ENCODE measurements around the gene SLC30A3. TPM values are rescaled to one million over a fixed set of nuclear protein-coding genes. Genes with fewer than 3 reads are reported as not detected.

The SLC30A3 gene
- total and polyA plus RNA-seq, 10 of the 15 experiments (the other 5 are each of a cell fraction or from before 2014, with no cell fraction given), result 0.23 TPM; not detected in 9

GRCh38 chr2:27291865-27292264, 29.0 kb upstream of the SLC30A3 start:
- H3K36me3 ChIP-seq (ENCODE audit: control insufficient read depth in 2 of 2, insufficient read depth in 2 of 2, low read length in 1 of 2), result no peaks in the 10 kb centered on the region
- TF ChIP-seq HDAC2 (IDR thresholded peaks at IDR 0.05) (no peak), RAD21 (IDR thresholded peaks at IDR 0.05; ENCODE audit: insufficient read depth, low read depth, low read length) (0 out of 2 replicates have a peak, but pooled peaks have one; percentile 14)
- TF ChIP-seq, protein P1, sequence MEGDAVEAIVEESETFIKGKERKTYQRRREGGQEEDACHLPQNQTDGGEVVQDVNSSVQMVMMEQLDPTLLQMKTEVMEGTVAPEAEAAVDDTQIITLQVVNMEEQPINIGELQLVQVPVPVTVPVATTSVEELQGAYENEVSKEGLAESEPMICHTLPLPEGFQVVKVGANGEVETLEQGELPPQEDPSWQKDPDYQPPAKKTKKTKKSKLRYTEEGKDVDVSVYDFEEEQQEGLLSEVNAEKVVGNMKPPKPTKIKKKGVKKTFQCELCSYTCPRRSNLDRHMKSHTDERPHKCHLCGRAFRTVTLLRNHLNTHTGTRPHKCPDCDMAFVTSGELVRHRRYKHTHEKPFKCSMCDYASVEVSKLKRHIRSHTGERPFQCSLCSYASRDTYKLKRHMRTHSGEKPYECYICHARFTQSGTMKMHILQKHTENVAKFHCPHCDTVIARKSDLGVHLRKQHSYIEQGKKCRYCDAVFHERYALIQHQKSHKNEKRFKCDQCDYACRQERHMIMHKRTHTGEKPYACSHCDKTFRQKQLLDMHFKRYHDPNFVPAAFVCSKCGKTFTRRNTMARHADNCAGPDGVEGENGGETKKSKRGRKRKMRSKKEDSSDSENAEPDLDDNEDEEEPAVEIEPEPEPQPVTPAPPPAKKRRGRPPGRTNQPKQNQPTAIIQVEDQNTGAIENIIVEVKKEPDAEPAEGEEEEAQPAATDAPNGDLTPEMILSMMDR (IDR thresholded peaks at IDR 0.05 in 2 of 3, conservative IDR thresholded peaks at IDR 0.05 in 1 of 3; ENCODE audit: control insufficient read depth in 2 of 3, extremely low read depth in 1 of 3, insufficient read depth in 1 of 3, low read depth in 3 of 3, low read length in 3 of 3), result peak in 1 of 3 experiments; percentile 13; a peak in 1 of 6 replicates
- no peaks in the 10 kb centered on the region; a peak in 1 of 4 replicates for H3K27me3 ChIP-seq (replicated peaks in 1 of 2; ENCODE audit: control insufficient read depth in 2 of 2, insufficient read depth in 2 of 2, low read length in 1 of 2)
- no peak overlapping the region for H3K4me3 ChIP-seq
- SMC1A ChIA-PET (ENCODE audit: uncharacterized antibody, unreplicated experiment), result no interaction called here
- no peaks in the 10 kb centered on the region for H3K79me2 ChIP-seq (ENCODE audit: control insufficient read depth, insufficient read depth, low read length)
- no peak overlapping the region for H3K4me2 ChIP-seq (ENCODE audit: control insufficient read depth, insufficient read depth)
- intact Hi-C loops (cut with micrococcal nuclease; ENCODE audit: unreplicated experiment), result no loop called here
- no peak overlapping the region for H2AFZ ChIP-seq (ENCODE audit: control insufficient read depth, low read depth, low read length)
- no peak overlapping the region for H3K9ac ChIP-seq (ENCODE audit: control insufficient read depth, insufficient read depth, low read length)
- RAD21 ChIA-PET (ENCODE audit: unreplicated experiment), result interaction anchor here (2.0 kb wide), 1 partner anchor 11 kb away, joined by 8 read pairs; no protein-coding TSS in a partner anchor
- FAIRE-seq (no peak), DNase-seq (ENCODE audit: low read depth, low spot score) (no peak), ATAC-seq (peak; percentile 28; the same call in 1 of the 3 replicates)
- POLR2A ChIA-PET, result interaction anchor here (1.6 kb wide), 1 partner anchor 11 kb away, joined by 4 read pairs; no protein-coding TSS in a partner anchor
- no peaks in the 10 kb centered on the region for H3K9me3 ChIP-seq (replicated peaks; ENCODE audit: control insufficient read depth, insufficient read depth, low read length)
- CTCF ChIA-PET, result interaction anchor here (1.0 to 4.1 kb wide), 5 partner anchors 10 to 310 kb away, joined by 3 to 51 read pairs (median 16); partner anchors contain the start of gene TRIM54
- H3K27ac ChIP-seq (ENCODE audit: control insufficient read depth, insufficient read depth), result no peak overlapping the region
- BruUV-seq (replicated peaks), result no TSS peak
- no peaks in the 10 kb centered on the region for H4K20me1 ChIP-seq (ENCODE audit: control insufficient read depth, insufficient read depth)
- WGBS (ENCODE audit: insufficient coverage, insufficient replicate concordance, low lambda C conversion rate, missing lambda C conversion rate), result 47% methylated on average over 6 of the region's 6 CpGs
- H3K4me1 ChIP-seq (ENCODE audit: control insufficient read depth, insufficient read depth, low read length), result no peaks in the 10 kb centered on the region
- in situ Hi-C loops (cut with MboI), result no loop called here

- RAD21 ChIA-PET (ENCODE audit: unreplicated experiment), result no interaction called here
- Histone ChIP-seq H3K9me3 (replicated peaks; ENCODE audit: control insufficient read depth, insufficient read depth, low read length) (no peaks in the 10 kb centered on the region), H3K27ac (ENCODE audit: control insufficient read depth, insufficient read depth) (no peak overlapping the region), H3K4me1 (ENCODE audit: control insufficient read depth, insufficient read depth, low read length) (no peaks in the 10 kb centered on the region), H2AFZ (ENCODE audit: control insufficient read depth, low read depth, low read length) (no peak overlapping the region; the same call in 1 of the 2 replicates), H3K9ac (ENCODE audit: control insufficient read depth, insufficient read depth, low read length) (no peak overlapping the region), H3K36me3 (ENCODE audit: control insufficient read depth in 2 of 2, insufficient read depth in 2 of 2, low read length in 1 of 2) (no peaks in the 10 kb centered on the region), H4K20me1 (ENCODE audit: control insufficient read depth, insufficient read depth) (no peaks in the 10 kb centered on the region), H3K27me3 (replicated peaks in 1 of 2; ENCODE audit: control insufficient read depth in 2 of 2, insufficient read depth in 2 of 2, low read length in 1 of 2) (no peaks in the 10 kb centered on the region; a peak in 1 of 4 replicates), H3K4me3 (no peak overlapping the region), H3K79me2 (ENCODE audit: control insufficient read depth, insufficient read depth, low read length) (no peaks in the 10 kb centered on the region), H3K4me2 (ENCODE audit: control insufficient read depth, insufficient read depth) (no peak overlapping the region)
- POLR2A ChIA-PET, result no interaction called here
- CTCF ChIA-PET, result interaction anchor here (1.1 to 4.1 kb wide), 2 partner anchors 9 to 12 kb away, joined by 3 to 51 read pairs; no protein-coding TSS in a partner anchor
- WGBS (ENCODE audit: insufficient coverage, insufficient replicate concordance, low lambda C conversion rate, missing lambda C conversion rate), result 49% methylated on average over 5 of the region's 5 CpGs
- SMC1A ChIA-PET (ENCODE audit: uncharacterized antibody, unreplicated experiment), result interaction anchor here (1.1 kb wide), 1 partner anchor 11 kb away, joined by 4 read pairs; no protein-coding TSS in a partner anchor
- ATAC-seq, result no peak
- no TSS peak for BruUV-seq (replicated peaks)
- FAIRE-seq, result no peak
- intact Hi-C loops (cut with micrococcal nuclease; ENCODE audit: unreplicated experiment) (no loop called here), in situ Hi-C loops (cut with MboI) (no loop called here)
- no peak for TF ChIP-seq JUND (IDR thresholded peaks at IDR 0.05; ENCODE audit: low read depth, low read length)
- no peak for TF ChIP-seq POU2F2 (IDR thresholded peaks at IDR 0.05; ENCODE audit: borderline replicate concordance, low read depth, low read length)
- no peak for TF ChIP-seq SMARCA5 (IDR thresholded peaks at IDR 0.05)
- no peak for TF ChIP-seq DPF2 (IDR thresholded peaks at IDR 0.05)
- TF ChIP-seq NR2F1 (conservative IDR thresholded peaks at IDR 0.05), result no peak
- TF ChIP-seq, protein P2, sequence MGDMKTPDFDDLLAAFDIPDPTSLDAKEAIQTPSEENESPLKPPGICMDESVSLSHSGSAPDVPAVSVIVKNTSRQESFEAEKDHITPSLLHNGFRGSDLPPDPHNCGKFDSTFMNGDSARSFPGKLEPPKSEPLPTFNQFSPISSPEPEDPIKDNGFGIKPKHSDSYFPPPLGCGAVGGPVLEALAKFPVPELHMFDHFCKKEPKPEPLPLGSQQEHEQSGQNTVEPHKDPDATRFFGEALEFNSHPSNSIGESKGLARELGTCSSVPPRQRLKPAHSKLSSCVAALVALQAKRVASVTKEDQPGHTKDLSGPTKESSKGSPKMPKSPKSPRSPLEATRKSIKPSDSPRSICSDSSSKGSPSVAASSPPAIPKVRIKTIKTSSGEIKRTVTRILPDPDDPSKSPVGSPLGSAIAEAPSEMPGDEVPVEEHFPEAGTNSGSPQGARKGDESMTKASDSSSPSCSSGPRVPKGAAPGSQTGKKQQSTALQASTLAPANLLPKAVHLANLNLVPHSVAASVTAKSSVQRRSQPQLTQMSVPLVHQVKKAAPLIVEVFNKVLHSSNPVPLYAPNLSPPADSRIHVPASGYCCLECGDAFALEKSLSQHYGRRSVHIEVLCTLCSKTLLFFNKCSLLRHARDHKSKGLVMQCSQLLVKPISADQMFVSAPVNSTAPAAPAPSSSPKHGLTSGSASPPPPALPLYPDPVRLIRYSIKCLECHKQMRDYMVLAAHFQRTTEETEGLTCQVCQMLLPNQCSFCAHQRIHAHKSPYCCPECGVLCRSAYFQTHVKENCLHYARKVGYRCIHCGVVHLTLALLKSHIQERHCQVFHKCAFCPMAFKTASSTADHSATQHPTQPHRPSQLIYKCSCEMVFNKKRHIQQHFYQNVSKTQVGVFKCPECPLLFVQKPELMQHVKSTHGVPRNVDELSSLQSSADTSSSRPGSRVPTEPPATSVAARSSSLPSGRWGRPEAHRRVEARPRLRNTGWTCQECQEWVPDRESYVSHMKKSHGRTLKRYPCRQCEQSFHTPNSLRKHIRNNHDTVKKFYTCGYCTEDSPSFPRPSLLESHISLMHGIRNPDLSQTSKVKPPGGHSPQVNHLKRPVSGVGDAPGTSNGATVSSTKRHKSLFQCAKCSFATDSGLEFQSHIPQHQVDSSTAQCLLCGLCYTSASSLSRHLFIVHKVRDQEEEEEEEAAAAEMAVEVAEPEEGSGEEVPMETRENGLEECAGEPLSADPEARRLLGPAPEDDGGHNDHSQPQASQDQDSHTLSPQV (IDR thresholded peaks at IDR 0.05), result no peak
- no peak for TF ChIP-seq KDM1A (IDR thresholded peaks at IDR 0.05; ENCODE audit: borderline replicate concordance)
- no peak for TF ChIP-seq MYC (IDR thresholded peaks at IDR 0.05; ENCODE audit: insufficient read depth, insufficient read length, insufficient replicate concordance, low read length, severe bottlenecking)
- TF ChIP-seq HDAC2 (IDR thresholded peaks at IDR 0.05), result no peak
- no peak for TF ChIP-seq RUNX3 (IDR thresholded peaks at IDR 0.05; ENCODE audit: low read length)
- DNase-seq (ENCODE audit: low read depth, low spot score), result no peak
These were observed 27.7 kb upstream of the SLC30A3 start for GRCh38 chr2:27290549-27290948.

Data from GM12878 (cell line).